Kidney (tissue), 14 donors: ENCODE data around the gene ZNF765. TPM values are rescaled to one million over a fixed set of nuclear protein-coding genes. Genes with fewer than 3 reads are reported as not detected.
A peak's percentile ranks its signal among the peaks of the same experiment; 100 is the strongest.
"Not testable (repeated sequence)": the region's sequence is repeated elsewhere in the genome, so short reads cannot be mapped to it uniquely, and the experiment has no call there.

ENCODE experiments used
- DNase-seq, 5 donors: peaks; one replicate each; pipeline ENCODE4 v3.0.0-alpha.2; 2013 to 2020
- FAIRE-seq: peaks from 2 replicates; lab custom pipeline; 2012; peaks lifted over from hg19 to GRCh38; lab: Jason Lieb, UNC
- H3K27ac ChIP-seq, 2 donors: one replicate each; pipeline ENCODE4 v1.7.0; 2013; ENCODE audit warnings: low read depth in 2 of 2, low read length in 2 of 2, inconsistent platforms in 1 of 2
- H3K27me3 ChIP-seq: one replicate; pipeline ENCODE4 v1.7.1; 2013; ENCODE audit warnings: low read length, inconsistent platforms; ENCODE audit not compliant: control insufficient read depth, insufficient read depth
- H3K36me3 ChIP-seq, 3 donors: one replicate each; pipeline versions ENCODE4 v1.7.0 to v1.7.1; 2013; ENCODE audit warnings: low read length in 3 of 3, control low read depth in 1 of 3, inconsistent platforms in 1 of 3; ENCODE audit not compliant: insufficient read depth in 3 of 3, control insufficient read depth in 2 of 3
- H3K4me1 ChIP-seq, 3 donors: one replicate each; pipeline versions ENCODE4 v1.7.0 to v1.7.1; 2013; ENCODE audit warnings: low read length in 3 of 3, inconsistent platforms in 1 of 3, low read depth in 1 of 3; ENCODE audit not compliant: control insufficient read depth in 2 of 3, insufficient read depth in 2 of 3
- H3K4me3 ChIP-seq, 3 donors: one replicate each; pipeline versions ENCODE4 v1.7.0 to v1.8.1; 2013; ENCODE audit warnings: low read length in 3 of 3, control low read depth in 1 of 3, inconsistent platforms in 1 of 3
- H3K9ac ChIP-seq, 3 donors: one replicate each; pipeline versions ENCODE4 v1.7.0 to v1.7.1; 2013; ENCODE audit warnings: low read length in 3 of 3, control low read depth in 1 of 3, inconsistent platforms in 1 of 3
- H3K9me3 ChIP-seq, 3 donors: one replicate each; pipeline versions ENCODE4 v1.7.0 to v1.7.1; 2013; ENCODE audit warnings: low read length in 3 of 3, control low read depth in 1 of 3, inconsistent platforms in 1 of 3; ENCODE audit not compliant: control insufficient read depth in 2 of 3, insufficient read depth in 1 of 3
- CTCF ChIP-seq: IDR thresholded peaks from 3 replicates; pipeline ENCODE4 v1.5.1; 2012; ENCODE audit warnings: mild to moderate bottlenecking, moderate library complexity, borderline replicate concordance; ENCODE audit not compliant: insufficient read depth; ENCODE audit errors: extremely low read depth
- intact Hi-C: fragments of 100-400 bp; cut with DNase I; formaldehyde crosslinking; loops from one replicate; pipeline ENCODE4 v1.11.1; 2022
- polyA plus RNA-seq: library from polyadenylated mRNA; stranded (reverse); fragments of 350-450 nt; fragmentation: Illumina TruSeq; extraction: RNeasy Lipid Tissue Mini Kit (QIAGEN cat#74804); gene quantifications from one replicate; pipeline ENCODE4 v1.2.3, GENCODE V29; 2014; ENCODE audit warnings: low read depth, low replicate concordance; ENCODE audit not compliant: insufficient read depth
- total RNA-seq: library from RNA; stranded (reverse); fragmentation: NEBNext Ultra II Directional; extraction: Animal tissue kit (Norgen Biotek cat#: 25700); gene quantifications from one replicate; pipeline ENCODE4 v1.2.1, GENCODE V29; 2021
- donor health status: control.
- donor health status: control.
- donor health status: control.
- donor health status: control.
- donor health status: control.
- donor health status: DM: yes; HTN: yes; CAD: no.
- donor health status: Normal renal cell carcinoma (clear cell type).

The ZNF765 gene
- total and polyA plus RNA-seq, 2 donors from 2014 or later: 3.0 to 10.8 TPM

- no peaks in the 10 kb centered on the region for H3K9me3 ChIP-seq
- intact Hi-C loops: no loop called here
- FAIRE-seq: no peak
- no peaks in the 10 kb centered on the region for H3K4me1 ChIP-seq
- TF ChIP-seq CTCF: no peak
- peak; percentile 53 to 85 (median 77) for DNase-seq
- H3K36me3 ChIP-seq: no peaks in the 10 kb centered on the region
- H3K4me3 ChIP-seq: no peak overlapping the region
- no peak overlapping the region for H3K9ac ChIP-seq
- no peaks in the 10 kb centered on the region for H3K27me3 ChIP-seq
- no peak overlapping the region for H3K27ac ChIP-seq
Observed at GRCh38 chr19:53463263-53463662, 68.3 kb downstream of the ZNF765 start.

DNA sequence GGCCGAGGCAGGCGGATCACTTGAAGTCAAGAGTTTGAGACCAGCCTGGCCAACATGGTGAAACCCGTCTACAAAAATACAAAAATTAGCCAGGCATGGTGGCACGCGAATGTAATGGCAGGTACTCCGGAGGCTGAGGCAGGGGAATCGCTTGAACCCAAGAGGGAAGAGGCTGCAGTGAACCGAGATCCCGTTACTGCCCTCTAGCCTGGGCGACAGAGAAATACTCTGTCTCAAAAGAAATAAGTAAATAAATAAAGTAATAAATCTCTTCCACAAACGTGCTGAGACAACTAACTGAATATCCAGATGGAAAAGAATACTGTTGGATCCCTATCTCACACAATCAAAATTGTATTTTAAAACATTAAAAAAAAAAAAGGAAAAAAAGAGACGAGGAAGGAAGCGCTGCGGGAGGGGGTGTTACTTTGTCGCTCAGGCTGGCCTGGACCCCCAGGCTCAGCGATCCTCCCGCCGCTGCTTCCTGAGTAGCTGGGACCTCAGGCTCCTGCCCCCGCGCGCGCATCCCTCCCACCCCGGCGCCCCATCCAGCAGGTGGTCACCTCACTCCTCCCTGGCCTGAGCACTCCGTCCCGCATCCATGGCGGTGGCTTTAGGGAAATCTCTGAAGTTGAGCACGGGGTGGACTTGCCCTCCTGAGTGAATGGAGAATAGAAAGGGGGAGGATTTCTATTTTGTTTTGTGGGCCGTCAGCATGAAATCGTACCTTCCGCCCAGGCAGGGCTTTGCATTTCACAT, 72.0 kb downstream of the ZNF765 start:
- no peak overlapping the region for H3K27ac ChIP-seq
- intact Hi-C loops: no loop called here

GRCh38 chr19:53467485-53468262, 72.7 kb downstream of the ZNF765 start, which contains the start of gene ZNF813:
ZNF813 (plus strand) TSS chr19:53467733; CDS start chr19:53483823, 16,090 bp downstream.
- DNase-seq (peak; percentile 95 to 98 (median 96)), FAIRE-seq (no peak)
- peak within 1 kb of the TSS; percentile 22 to 53 for H3K27ac ChIP-seq
- intact Hi-C loops: no loop called here
- H3K36me3 ChIP-seq: no peaks in the 10 kb centered on the region
- no peak for TF ChIP-seq CTCF
- peak within 1 kb of the TSS; percentile 73 for H3K9ac ChIP-seq
- H3K4me3 ChIP-seq: peak within 1 kb of the TSS; percentile 85 to 91 (median 89)
- H3K4me1 ChIP-seq: no peaks in the 10 kb centered on the region
- H3K27me3 ChIP-seq: no peaks in the 10 kb centered on the region
- H3K9me3 ChIP-seq: no peaks in the 10 kb centered on the region

More for the DNA sequence above, 72.0 kb downstream of the ZNF765 start:
- no peak for FAIRE-seq
- peak in 3 of 5 donors; percentile 32 to 68 (median 53) for DNase-seq
- TF ChIP-seq CTCF: no peak
- Histone ChIP-seq H3K9ac (peak overlapping the region in 2 of 3 donors; percentile 26 to 34), H3K4me3 (peak overlapping the region; percentile 80 to 91 (median 85)), H3K4me1 (no peaks in the 10 kb centered on the region), H3K9me3 (no peaks in the 10 kb centered on the region), H3K27me3 (no peaks in the 10 kb centered on the region), H3K36me3 (no peaks in the 10 kb centered on the region)

- DNase-seq, FAIRE-seq, H3K4me1 ChIP-seq, H3K9ac ChIP-seq, H3K9me3 ChIP-seq, H3K27ac ChIP-seq, H3K36me3 ChIP-seq, H3K27me3 ChIP-seq, intact Hi-C loops: not testable (repeated sequence)
- H3K4me3 ChIP-seq: peak overlapping the region in 2 of 3 donors; percentile 23 to 91
Observed at GRCh38 chr19:53468628-53469027, 73.7 kb downstream of the ZNF765 start.
